HEK293 (cell line): ENCODE data around the gene TTLL9.
A peak's percentile ranks its signal among the peaks of the same experiment; 100 is the strongest.

Source experiments
- CTCF ChIA-PET: fragments of 350-600 bp; formaldehyde crosslinking; extraction: SDS; loops from one replicate; lab custom pipeline; 2021; ENCODE audit warnings: antibody characterized with exemption; lab: Yijun Ruan, JAX
- POLR2A ChIA-PET: fragments of 300-600 bp; formaldehyde crosslinking; extraction: SDS; loops from one replicate; lab custom pipeline; 2020; ENCODE audit warnings: antibody characterized with exemption, inconsistent platforms; lab: Yijun Ruan, JAX
- H3K27ac ChIP-seq: fragments of 200-500 bp; sonication (Bioruptor generic); 2 replicates; pipeline ENCODE4 v1.5.1; 2014; ENCODE audit warnings: low read depth, low read length, control low read depth, inconsistent platforms; ENCODE audit errors: extremely low read depth
- H3K36me3 ChIP-seq, 2 experiments: fragments of 200-500 bp in 1 of 2; sonication (Bioruptor generic) in 1 of 2; 1 replicate in 1 of 2; 2 replicates in 1 of 2; pipeline ENCODE4 v1.5.1; 2014 to 2017; ENCODE audit warnings: inconsistent platforms in 2 of 2, low read length in 2 of 2; ENCODE audit not compliant: control insufficient read depth in 2 of 2, insufficient read depth in 1 of 2
- H3K4me1 ChIP-seq: fragments of 200-500 bp; sonication (Bioruptor generic); 2 replicates; pipeline ENCODE4 v1.5.1; 2014; ENCODE audit warnings: mild to moderate bottlenecking, low read length, inconsistent platforms; ENCODE audit not compliant: control insufficient read depth, insufficient read depth
- H3K4me3 ChIP-seq: 2 replicates; pipeline ENCODE4 v1.5.1; 2011; ENCODE audit warnings: low read depth, mild to moderate bottlenecking, control low read depth, low read length, moderate library complexity
- H3K9me3 ChIP-seq: fragments of 200-500 bp; sonication (Bioruptor generic); 2 replicates; pipeline ENCODE4 v1.5.1; 2014; ENCODE audit warnings: low read depth, low read length, inconsistent platforms; ENCODE audit not compliant: control insufficient read depth, insufficient read depth
- EGR2 ChIP-seq: fragments of 450-650 bp; formaldehyde crosslinking; IDR thresholded peaks from 2 replicates; pipeline ENCODE4 v1.5.1; 2016; ENCODE audit warnings: low read depth, missing biosample characterization, missing genetic modification characterization
- OVOL3 ChIP-seq: fragments of 450-650 bp; formaldehyde crosslinking; IDR thresholded peaks from 2 replicates; pipeline ENCODE4 v1.5.1; 2016; ENCODE audit warnings: missing biosample characterization, missing genetic modification characterization
- PRDM10 ChIP-seq: fragments of 450-650 bp; formaldehyde crosslinking; IDR thresholded peaks from 2 replicates; pipeline ENCODE4 v1.5.1; 2016; ENCODE audit warnings: missing biosample characterization, missing genetic modification characterization
- PRDM2 ChIP-seq: fragments of 450-650 bp; formaldehyde crosslinking; IDR thresholded peaks from 2 replicates; pipeline ENCODE4 v1.5.1; 2016; ENCODE audit warnings: missing biosample characterization, missing genetic modification characterization, borderline replicate concordance
- SP3 ChIP-seq: fragments of 450-650 bp; formaldehyde crosslinking; IDR thresholded peaks from 2 replicates; pipeline ENCODE4 v1.5.1; 2016; ENCODE audit warnings: missing biosample characterization, missing genetic modification characterization
- ZIC2 ChIP-seq: fragments of 450-650 bp; formaldehyde crosslinking; IDR thresholded peaks from 2 replicates; pipeline ENCODE4 v1.5.1; 2016; ENCODE audit warnings: missing biosample characterization, missing genetic modification characterization
- ZNF132 ChIP-seq: fragments of 450-650 bp; formaldehyde crosslinking; IDR thresholded peaks from 2 replicates; pipeline ENCODE4 v1.5.1; 2017; ENCODE audit warnings: missing biosample characterization, missing genetic modification characterization, borderline replicate concordance
- ZNF138 ChIP-seq: fragments of 450-650 bp; formaldehyde crosslinking; IDR thresholded peaks from 2 replicates; pipeline ENCODE4 v1.5.1; 2016; ENCODE audit warnings: missing biosample characterization, missing genetic modification characterization, borderline replicate concordance
- ZNF202 ChIP-seq: fragments of 450-650 bp; formaldehyde crosslinking; IDR thresholded peaks from 2 replicates; pipeline ENCODE4 v1.5.1; 2016; ENCODE audit warnings: missing biosample characterization, missing genetic modification characterization, borderline replicate concordance
- ZNF548 ChIP-seq: fragments of 450-650 bp; formaldehyde crosslinking; IDR thresholded peaks from 2 replicates; pipeline ENCODE4 v1.5.1; 2016; ENCODE audit warnings: missing biosample characterization, missing genetic modification characterization
- ZNF549 ChIP-seq: fragments of 450-650 bp; IDR thresholded peaks from 2 replicates; pipeline ENCODE4 v1.5.1; 2018; ENCODE audit warnings: missing biosample characterization, missing genetic modification characterization, mild to moderate bottlenecking, inconsistent platforms, moderate library complexity

Gene TTLL9

GRCh38 chr20:31934968-31935764 is 64.7 kb downstream of the TTLL9 start:
- Histone ChIP-seq H3K9me3 (no peaks in the 10 kb centered on the region), H3K4me3 (no peak overlapping the region), H3K27ac (no peak overlapping the region), H3K36me3 (no peaks in the 10 kb centered on the region), H3K4me1 (no peaks in the 10 kb centered on the region)
- CTCF ChIA-PET = interaction anchor here (0.6 to 1.6 kb wide), 4 partner anchors 17 to 101 kb away, joined by 3 to 4 read pairs (median 4); no protein-coding TSS in a partner anchor
- POLR2A ChIA-PET = no interaction called here
- TF ChIP-seq EGR2 (tag by site-specific recombination) = no peak
- no peak for TF ChIP-seq OVOL3 (tag by site-specific recombination)
- TF ChIP-seq ZNF132 (tag by site-specific recombination) = no peak
- no peak for TF ChIP-seq ZNF202 (tag by site-specific recombination)
- TF ChIP-seq ZNF549 (tag by site-specific recombination) = no peak
- no peak for TF ChIP-seq PRDM10
- no peak for TF ChIP-seq ZNF138 (tag by site-specific recombination)
- no peak for TF ChIP-seq SP3 (tag by site-specific recombination)
- TF ChIP-seq ZNF548 (tag by site-specific recombination) = no peak

DNA sequence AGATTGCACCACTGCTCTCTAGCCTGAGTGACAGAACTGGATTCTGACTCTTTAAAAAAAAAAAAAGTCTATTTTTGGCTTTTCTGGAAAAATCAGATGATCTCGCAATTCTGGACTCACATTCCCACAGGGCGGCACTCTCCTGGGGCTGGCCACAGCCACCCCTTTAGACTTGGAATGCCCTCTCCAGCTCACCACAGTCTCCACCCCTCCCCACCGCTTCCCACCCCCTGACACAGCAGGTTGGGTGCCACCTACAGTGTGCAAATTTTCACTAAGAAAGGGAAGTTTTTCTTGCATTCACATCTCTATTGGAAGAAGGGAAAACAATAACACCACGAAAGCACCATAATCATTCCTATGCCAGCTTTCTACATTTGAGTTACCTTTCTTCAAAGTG is 66.0 kb downstream of the TTLL9 start:
- Histone ChIP-seq H3K9me3 (no peaks in the 10 kb centered on the region), H3K4me3 (no peak overlapping the region), H3K4me1 (no peaks in the 10 kb centered on the region), H3K36me3 (no peaks in the 10 kb centered on the region; a peak in 1 of 3 replicates), H3K27ac (no peak overlapping the region)
- TF ChIP-seq ZIC2 (tag by site-specific recombination) (peak; percentile 36; the same call in 1 of the 2 replicates), PRDM2 (tag by site-specific recombination) (no peak)
- ChIA-PET CTCF (interaction anchor here (1.0 to 1.6 kb wide), 2 partner anchors 94 to 96 kb away, joined by 3 to 4 read pairs; no protein-coding TSS in a partner anchor), POLR2A (interaction anchor here (1.2 kb wide), 1 partner anchor 14 kb away, joined by 3 read pairs; no protein-coding TSS in a partner anchor)
